GM12892 (cell line): ENCODE data around the gene CRIP3.
"Not testable (repeated sequence)": the region's sequence is repeated elsewhere in the genome, so short reads cannot be mapped to it uniquely, and the experiment has no call there.

ENCODE experiments used
- DNase-seq: peaks from one replicate; pipeline ENCODE4 v3.0.0; 2011; ENCODE audit not compliant: insufficient read length
- FAIRE-seq: peaks from 2 replicates; lab custom pipeline; 2011; peaks lifted over from hg19 to GRCh38; lab: Jason Lieb, UNC
- POLR2A ChIP-seq: IDR thresholded peaks from 2 replicates; pipeline ENCODE4 v1.6.1; 2011; ENCODE audit warnings: low read depth, low read length, control low read depth
- POLR2AphosphoS5 ChIP-seq: IDR thresholded peaks from 2 replicates; pipeline ENCODE4 v1.6.1; 2011; ENCODE audit warnings: low read depth, low read length, control low read depth
- TAF1 ChIP-seq: IDR thresholded peaks from 2 replicates; pipeline ENCODE4 v1.6.1; 2011; ENCODE audit warnings: low read depth, mild to moderate bottlenecking, control low read depth, low read length, borderline replicate concordance

Gene CRIP3

GRCh38 chr6:43331891-43332290 lies 23.3 kb upstream of the CRIP3 start:
- no peak for FAIRE-seq
- TF ChIP-seq POLR2A: no peak
- no peak for TF ChIP-seq POLR2AphosphoS5
- TF ChIP-seq TAF1: no peak

GRCh38 chr6:43331470-43331869 lies 22.8 kb upstream of the CRIP3 start:
- TF ChIP-seq TAF1 (no peak), POLR2A (no peak), POLR2AphosphoS5 (no peak)
- FAIRE-seq (peak; percentile 5), DNase-seq (no peak)

More at GRCh38 chr6:43331891-43332290, 23.3 kb upstream of the CRIP3 start:
- DNase-seq: no peak

- FAIRE-seq (no peak), DNase-seq (no peak)
- TF ChIP-seq POLR2AphosphoS5 (no peak), POLR2A (no peak), TAF1 (no peak)
Measured at GRCh38 chr6:43328528-43328927, 19.9 kb upstream of the CRIP3 start.

GRCh38 chr6:43325876-43326275 lies 17.2 kb upstream of the CRIP3 start:
- TF ChIP-seq TAF1: no peak
- DNase-seq (no peak), FAIRE-seq (no peak)

GRCh38 chr6:43318011-43318410 lies 9.4 kb upstream of the CRIP3 start:
- DNase-seq (no peak), FAIRE-seq (no peak)
- TF ChIP-seq TAF1 (no peak), POLR2A (no peak), POLR2AphosphoS5 (no peak)

- FAIRE-seq: no peak
- no peak for DNase-seq
- no peak for TF ChIP-seq POLR2AphosphoS5
- TF ChIP-seq POLR2A: no peak
- no peak for TF ChIP-seq TAF1
Measured at GRCh38 chr6:43313813-43314212, 5.2 kb upstream of the CRIP3 start.

DNA sequence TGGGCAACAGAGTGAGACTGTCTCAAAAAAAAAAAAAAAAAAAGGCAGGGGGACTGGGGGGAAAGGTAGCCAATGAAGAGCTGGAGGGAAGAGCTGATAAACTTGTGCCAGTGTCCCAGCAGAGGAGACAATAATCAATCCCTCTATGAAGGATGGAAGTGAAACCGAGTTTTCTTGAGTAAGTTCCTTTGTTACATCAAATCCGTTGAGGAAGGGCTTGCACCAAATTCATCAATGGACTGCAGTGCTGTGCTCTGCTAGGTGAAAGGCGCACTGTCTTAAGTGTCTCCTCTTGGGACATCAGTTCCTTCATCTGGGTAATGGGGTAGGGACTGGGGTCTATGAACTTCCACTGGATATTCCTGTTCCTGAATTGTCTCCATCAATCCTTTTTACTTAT lies 3.0 kb upstream of the CRIP3 start:
- TF ChIP-seq POLR2A (no peak), POLR2AphosphoS5 (no peak)
- DNase-seq: no peak
- no peak for FAIRE-seq

DNA sequence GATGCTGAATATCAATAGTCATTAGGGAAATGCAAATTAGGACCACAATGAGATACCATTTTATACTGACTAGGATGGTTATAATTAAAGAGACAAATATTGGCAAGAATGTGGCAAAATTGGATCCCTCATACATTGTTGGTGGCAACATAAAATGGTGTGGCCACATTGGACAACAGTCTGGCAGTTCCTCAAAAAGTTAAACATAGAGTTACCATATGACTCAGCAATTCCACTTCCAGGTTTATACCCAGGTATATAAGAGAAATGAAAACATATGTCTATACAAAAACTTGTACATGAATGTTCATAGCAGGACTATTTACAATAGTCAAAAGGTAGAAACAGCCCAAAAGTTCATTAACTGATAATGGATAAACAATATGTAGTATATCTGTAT lies 2.0 kb upstream of the CRIP3 start:
- no peak for FAIRE-seq
- TF ChIP-seq POLR2AphosphoS5 (no peak), TAF1 (no peak), POLR2A (no peak)
- DNase-seq: no peak

GRCh38 chr6:43310134-43310533 lies 1.5 kb upstream of the CRIP3 start:
- TF ChIP-seq TAF1 (no peak), POLR2A (no peak), POLR2AphosphoS5 (no peak)
- DNase-seq (no peak), FAIRE-seq (no peak)

DNA sequence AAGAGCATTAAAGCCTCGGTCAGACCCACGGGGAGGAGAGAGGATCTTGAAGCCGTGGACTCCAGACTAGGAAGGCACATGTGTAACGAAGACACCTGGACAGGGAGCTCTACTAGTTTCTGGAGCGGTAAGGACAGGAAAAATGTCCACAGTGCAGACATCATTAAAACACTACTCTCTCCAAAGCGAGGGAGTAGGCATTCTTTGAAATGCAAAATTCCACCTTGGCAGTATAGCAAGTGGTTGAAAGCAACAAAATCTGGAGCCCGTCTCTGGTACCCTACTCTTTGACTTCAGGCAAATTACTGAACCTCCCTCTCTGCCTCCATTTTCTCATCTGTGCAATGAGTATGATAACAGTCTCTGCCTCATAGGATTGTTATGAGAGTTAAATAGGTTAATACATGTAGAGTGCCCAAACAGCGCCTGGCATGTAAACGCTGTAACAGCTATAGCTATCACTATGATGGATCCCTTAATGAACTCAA lies 408 bp upstream of the CRIP3 start:
- TF ChIP-seq POLR2AphosphoS5 (no peak), POLR2A (no peak), TAF1 (no peak)
- no peak for DNase-seq
- FAIRE-seq: no peak

- FAIRE-seq (no peak), DNase-seq (no peak)
- TF ChIP-seq POLR2AphosphoS5 (no peak), TAF1 (no peak), POLR2A (no peak)
Measured at GRCh38 chr6:43307451-43308100, 1.1 kb downstream of the CRIP3 start.

DNA sequence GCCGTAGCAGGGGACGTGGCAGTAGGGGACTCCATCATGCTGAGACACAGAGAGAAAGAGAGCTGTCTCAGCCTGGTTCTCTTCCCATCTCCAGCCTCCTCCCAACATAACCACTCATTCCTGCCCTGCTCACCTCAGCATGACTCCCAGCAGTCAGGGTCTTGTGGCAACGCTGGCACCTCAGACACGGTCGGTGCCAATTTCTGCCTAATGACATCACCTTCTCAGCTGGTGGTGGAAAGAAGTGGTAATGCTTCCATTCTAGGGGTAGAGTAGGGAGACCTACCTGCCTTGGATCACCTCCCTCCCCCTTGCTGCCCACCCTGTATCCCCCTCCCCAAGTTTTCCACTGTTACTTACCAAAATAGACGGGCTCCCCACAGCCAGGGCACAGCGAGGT lies 2.5 kb downstream of the CRIP3 start:
- FAIRE-seq (no peak), DNase-seq (no peak)
- TF ChIP-seq POLR2AphosphoS5 (no peak), POLR2A (no peak), TAF1 (no peak)

DNA sequence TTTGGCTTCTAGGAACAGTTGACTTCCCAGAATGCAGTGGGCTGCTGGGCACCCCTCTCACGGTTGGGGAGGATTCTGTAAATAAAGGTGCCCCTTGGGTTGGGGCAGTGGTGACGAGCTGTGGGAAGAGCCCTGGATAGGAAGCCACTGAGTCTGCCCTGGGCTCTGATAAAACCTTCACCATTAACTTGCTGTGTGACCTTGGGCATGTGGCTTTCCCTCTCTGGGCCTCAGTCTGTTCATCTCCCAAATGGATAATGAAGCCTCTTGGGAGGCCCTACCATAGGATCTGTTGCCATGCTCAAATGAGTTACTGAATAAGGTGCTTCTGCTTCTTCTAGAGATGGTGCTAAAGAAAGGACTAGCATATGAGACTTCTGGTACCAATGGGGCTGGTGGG lies 3.7 kb downstream of the CRIP3 start:
- FAIRE-seq: no peak
- TF ChIP-seq TAF1: no peak
- TF ChIP-seq POLR2AphosphoS5: no peak
- TF ChIP-seq POLR2A: no peak
- DNase-seq: no peak

DNA sequence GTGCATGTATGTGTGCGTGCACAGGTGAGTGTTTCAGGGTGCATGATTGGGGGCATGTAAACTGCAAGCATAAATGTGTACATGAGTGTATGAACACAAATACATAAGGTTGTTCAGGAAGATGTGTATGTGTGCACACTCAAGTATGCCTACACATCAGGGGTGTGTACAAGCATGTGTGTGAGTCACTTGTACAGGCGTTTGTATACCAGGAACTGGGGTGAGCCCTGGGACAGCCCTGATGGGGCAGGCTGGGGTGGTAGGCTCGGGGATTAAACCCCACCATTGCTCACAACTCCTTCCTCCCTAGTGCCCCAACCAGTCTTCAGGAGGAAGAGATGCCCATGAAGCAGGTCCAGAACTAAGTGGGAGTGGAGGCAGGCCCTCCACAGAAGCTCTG lies 4.3 kb downstream of the CRIP3 start:
- no peak for FAIRE-seq
- TF ChIP-seq POLR2AphosphoS5: no peak
- DNase-seq: no peak

- TF ChIP-seq POLR2A (no peak), TAF1 (no peak), POLR2AphosphoS5 (no peak)
- no peak for FAIRE-seq
- DNase-seq: no peak
Measured at GRCh38 chr6:43303751-43304331, 4.8 kb downstream of the CRIP3 start.

GRCh38 chr6:43303006-43303405 lies 5.6 kb downstream of the CRIP3 start:
- not testable (repeated sequence) for FAIRE-seq, DNase-seq
